GM21367 (cell line): ENCODE data around the gene CBFB.

ENCODE experiments used
- ATAC-seq: cut with Tn5 transposase; IDR thresholded peaks from one replicate; pipeline ENCODE4 v1.9.1; 2021; ENCODE audit not compliant: unreplicated experiment

CBFB gene

DNA sequence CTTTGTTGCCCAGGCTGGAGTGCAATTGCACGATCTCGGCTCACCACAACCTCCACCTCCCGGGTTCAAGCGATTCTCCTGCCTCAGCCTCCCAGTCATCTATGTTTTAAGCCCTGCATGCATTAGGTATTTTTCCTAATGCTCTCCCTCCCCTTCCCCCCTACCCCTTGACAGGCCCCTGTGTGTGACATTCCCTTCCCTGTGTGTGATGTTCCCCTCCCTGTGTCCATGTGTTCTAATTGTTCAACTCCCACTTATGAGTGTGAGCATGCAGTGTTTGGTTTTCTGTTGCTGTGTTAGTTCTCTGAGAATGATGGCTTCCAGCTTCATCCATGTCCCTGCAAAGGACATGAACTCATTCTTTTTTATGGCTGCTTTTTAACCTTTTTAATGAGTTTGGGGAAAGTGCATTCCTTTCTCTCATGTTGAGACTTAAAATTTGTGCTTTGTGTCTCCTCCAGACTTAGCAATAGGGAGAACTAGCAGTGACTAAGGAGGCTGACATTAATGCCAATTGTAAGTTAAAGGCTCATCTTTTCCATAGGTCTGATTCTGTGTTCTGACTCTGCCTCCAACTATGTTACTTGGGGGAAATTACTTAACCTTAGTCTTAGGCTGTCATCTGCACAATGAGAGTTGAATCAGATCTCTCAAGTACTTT, 63.1 kb downstream of the CBFB start:
- no peak for ATAC-seq

DNA sequence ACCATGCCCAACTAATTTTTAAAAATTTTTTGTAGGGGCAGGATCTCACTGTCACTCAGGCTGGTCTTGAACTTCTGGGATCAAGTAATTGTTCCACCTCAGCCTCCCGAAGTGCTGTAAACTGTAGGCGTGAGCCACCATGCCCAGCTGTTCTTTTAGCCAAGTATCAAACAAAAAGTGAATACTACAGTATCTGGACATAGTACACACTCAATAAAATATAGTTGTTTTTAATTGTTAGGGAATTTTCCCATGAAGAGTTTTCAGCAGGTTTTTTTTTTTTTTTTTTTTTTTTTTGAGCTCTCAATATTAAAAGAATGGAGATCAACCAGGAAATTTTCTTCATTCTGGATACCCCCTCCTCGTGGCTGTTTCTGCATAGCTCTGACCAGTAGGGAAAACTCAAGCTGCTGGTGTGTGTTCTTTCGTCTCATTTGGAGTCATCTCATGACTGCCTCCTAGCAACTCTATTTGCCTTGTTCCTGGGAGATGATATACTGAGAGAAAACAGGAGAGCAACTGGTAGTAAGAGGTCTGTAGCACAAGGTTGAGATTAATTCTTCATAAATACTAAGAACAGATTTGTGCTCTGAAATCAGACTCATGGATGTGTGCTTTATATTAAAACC, 64.3 kb downstream of the CBFB start:
- ATAC-seq, result no peak

- ATAC-seq, result no peak
Observed at GRCh38 chr16:67098599-67098998, 69.7 kb downstream of the CBFB start.

GRCh38 chr16:67100569-67101310, 71.8 kb downstream of the CBFB start:
- ATAC-seq, result no peak

DNA sequence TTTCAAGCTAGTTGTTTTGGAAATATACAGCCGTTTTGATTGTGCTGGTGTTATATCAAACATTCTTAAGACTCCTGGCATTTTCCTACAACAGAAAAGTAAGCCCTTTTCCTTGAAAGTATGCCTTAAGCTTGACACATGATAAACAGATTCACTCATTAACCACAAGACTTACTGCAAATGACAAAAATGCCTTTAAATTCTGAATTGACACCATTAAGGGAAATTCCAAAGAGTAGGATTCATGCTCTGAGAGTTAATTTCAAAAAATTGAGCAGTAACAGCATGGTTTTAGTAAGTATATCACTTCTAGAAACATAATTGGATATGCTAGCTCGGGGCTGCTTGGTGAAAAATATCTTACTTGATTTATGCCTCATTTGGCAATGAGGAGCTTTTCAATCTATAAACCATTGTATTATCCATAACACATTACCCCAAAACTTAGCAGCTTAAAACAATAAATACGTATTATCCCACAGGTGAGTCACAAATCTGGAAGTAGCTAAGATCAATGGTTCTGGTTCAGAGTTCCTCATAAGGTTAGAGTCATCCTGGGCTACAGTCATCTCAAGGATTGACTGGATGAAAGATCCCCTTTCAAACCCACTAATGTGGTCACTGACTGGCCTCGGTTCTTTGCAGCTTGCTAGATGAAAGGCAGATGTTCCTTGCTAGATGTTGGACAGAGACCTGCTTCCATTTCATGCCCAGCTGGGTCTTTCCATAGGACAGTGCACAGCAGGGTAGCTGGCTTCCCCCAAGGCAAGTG, 72.5 kb downstream of the CBFB start:
- ATAC-seq, result no peak

DNA sequence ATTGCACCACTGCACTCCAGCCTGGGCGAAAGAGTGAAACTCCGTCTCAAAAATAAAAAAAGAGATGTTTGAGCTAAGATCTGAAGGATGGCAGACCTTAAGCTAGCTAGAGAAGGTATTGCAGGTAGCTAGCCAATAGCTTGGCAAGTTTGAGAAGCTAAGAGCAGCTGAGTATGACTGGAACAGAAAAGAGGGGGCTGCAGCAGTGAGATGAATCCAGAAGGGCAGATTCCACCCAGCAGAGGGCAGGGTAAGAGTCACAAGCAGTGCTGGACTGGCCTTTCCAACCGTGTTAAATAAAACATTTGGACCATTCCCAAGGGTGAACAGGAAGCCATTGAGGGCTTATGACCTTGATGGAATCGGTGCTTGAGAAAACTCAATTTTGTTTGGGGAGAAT, 75.1 kb downstream of the CBFB start:
- ATAC-seq, result no peak

DNA sequence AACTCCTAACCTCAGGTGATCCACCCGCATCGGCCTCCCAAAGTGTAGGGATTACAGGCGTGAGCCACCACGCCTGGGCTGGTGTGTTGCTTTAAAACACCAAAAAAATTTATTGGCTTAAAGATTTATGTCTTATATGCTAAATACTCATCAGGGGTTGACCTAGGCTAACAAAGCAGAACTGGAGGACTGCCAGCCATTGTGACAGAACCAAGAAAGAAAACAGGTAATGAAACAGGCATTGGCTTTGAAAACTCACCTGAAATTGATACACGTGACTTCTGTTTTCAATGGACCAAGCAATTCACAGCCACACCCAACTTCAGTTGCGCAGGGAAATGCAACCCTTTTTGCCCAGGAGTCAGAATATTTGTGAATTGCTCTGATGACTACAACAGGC, 75.9 kb downstream of the CBFB start:
- no peak for ATAC-seq

GRCh38 chr16:67105246-67105645, 76.3 kb downstream of the CBFB start:
- ATAC-seq, result no peak

DNA sequence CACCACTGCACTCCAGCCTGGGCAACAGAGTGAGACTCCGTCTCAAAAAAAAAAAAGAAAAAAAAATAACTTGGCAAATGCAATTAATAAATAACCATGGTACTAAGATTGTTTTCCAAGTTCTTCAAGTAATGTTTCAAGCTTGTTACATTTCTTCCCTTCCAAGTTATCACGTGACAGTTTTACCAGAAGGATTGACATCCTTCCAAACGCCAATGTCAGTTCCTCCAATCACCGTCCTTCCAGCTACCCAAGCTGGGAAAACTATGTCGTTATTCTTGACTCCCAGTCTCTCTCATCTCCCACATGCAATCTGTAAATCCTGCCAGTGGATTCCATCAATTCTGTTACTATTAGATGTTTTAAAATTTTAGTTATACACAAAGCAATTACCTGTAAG, 76.9 kb downstream of the CBFB start:
- no peak for ATAC-seq

DNA sequence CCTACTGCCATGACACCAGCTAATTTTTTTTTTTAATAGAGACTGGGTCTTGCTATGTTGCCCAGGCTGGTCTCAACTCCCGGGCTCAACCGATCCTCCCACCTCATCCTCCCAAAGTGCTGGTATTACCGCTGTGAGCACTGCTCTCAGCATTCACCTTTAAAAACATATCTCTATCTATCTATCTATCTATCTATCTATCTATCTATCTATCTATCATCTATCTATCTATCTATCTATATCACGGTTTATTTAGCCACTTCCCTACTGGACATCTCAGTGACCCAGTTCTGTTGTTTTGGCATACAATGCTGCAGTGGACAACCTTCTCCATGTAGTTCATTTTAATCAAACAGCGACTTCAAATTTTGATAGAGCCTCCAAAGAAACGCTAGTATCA, 79.5 kb downstream of the CBFB start:
- ATAC-seq, result no peak

- no peak for ATAC-seq
Observed at GRCh38 chr16:67108931-67109406, 80.0 kb downstream of the CBFB start.

DNA sequence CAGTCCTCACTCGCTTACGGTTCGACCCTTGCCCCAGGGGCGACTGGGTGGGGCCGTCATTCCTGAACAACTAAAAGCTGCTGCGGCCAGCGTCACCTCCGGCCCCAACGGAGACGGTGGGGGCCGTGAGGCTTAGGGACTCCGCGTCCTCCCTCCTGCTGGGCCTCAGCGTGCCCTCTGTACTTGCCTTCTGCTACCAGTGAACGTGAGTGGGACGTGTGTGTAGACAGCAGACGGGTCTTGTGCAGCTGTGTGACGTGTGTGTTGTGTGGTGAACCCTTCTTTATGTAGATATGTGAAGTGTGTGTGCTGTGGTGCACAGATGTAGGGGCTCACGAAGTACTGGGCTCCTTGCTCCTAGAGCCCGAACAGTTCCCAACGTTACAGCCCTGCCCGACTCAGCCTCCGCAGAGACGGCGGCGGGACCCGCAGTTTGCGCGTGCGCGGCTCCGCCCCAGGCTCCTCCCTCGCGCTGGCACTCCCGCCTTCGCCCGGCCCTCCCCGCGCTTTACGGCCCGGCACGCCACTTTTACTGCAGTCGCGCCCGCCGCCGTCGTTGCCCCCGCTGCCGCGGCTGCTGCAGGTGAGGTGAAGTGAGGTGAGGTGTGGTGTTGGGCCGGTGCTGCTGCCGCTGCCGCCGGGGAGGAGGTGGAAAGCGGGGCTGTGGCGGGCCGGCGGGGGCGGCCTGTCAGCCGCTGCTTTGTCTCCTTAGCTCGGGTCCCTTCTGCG, 80.6 kb downstream of the CBFB start, which contains the start of gene PHAF1:
Gene PHAF1 (plus strand): TSS at position 535 of the 729 bp plus-strand sequence. CDS start 235 bp downstream, outside the sequence.
- peak; percentile 66 for ATAC-seq

GRCh38 chr16:67111951-67112444, 83.0 kb downstream of the CBFB start:
- ATAC-seq, result no peak

- no peak for ATAC-seq
Observed at GRCh38 chr16:67112591-67113399, 83.8 kb downstream of the CBFB start.

DNA sequence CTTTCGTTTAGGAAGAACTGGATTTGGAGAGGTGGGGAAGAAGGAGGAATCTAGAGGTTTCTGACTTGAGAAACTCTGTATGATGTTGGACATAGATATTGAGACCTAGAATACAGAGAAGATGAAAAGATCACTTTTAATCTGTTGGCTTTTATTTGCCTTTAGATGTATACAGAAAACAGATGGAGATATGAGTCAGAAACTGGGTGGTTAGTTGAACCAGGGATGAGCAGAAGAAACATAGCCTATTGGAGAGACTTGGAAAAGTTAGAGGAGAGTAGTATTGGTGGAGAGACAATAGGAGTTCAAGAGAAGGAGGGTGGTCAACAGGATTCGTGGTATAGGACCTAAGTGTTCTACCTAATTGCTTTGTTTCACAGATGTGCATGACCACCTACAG, 85.8 kb downstream of the CBFB start:
- no peak for ATAC-seq

DNA sequence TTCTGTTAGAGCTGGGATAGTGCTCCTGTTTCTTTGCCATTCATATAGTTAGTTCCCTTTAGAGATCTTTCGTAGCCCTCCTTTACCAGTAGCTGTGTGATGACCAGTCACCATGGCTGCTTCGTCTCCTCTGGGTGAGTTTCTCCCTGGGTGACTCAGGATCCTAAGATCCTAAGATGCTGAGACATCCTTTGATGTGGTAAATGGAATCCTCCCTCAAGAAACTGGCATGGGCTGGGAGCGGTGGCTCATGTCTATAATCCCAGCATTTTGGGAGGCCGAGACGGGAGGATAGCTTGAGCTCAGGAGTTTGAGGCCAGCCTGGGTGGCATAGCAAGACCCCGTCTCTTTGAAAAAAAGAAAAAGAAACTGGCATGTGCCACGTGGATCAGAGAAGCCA, 86.7 kb downstream of the CBFB start:
- no peak for ATAC-seq

DNA sequence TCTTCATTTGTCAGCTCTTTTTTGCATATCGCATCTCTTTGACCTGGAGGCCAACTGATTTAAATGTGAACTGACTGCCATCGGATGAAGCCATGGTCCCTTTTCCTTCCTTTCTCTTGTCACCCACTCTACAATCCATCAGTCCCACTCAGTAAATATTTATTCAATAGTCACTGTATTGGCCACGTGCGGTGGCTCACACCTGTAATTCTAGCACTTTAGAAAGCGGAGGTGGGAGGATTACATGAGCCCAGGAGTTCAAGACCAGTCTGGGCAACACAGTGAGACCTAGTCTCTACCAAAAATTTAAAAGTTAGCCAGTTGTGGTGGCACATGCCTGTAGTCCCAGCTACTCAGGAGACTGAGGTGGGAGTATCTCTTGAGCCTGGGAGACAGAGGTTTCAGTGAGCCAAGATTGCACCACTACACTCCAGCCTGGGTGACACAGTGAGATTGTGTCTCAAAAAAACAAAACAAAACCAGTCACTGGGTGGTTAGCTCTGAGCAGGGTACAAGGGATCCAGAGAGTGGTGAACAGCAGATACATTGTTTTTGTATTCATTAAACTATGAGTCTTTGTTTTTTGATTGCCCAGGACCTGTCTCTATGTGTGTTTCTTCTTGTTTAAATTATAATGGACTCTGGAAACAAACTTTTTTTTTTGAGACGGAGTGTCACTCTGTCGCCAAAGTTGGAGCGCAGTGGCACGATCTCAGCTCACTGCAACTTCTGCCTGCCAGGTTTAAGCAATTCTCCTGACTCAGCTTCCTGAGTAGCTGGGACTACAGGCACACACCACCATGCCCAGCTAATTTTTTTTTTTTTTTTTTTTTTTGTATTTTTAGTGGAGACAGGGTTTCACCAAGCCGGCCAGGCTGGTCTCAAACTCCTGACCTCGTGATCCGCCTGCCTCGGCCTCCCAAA, 87.7 kb downstream of the CBFB start:
- no peak for ATAC-seq

GRCh38 chr16:67117716-67118115, 88.8 kb downstream of the CBFB start:
- ATAC-seq, result no peak

- no peak for ATAC-seq
Observed at GRCh38 chr16:67120025-67120424, 91.1 kb downstream of the CBFB start.
